Right lobe of liver (tissue), 6 donors: ENCODE measurements around the gene IFNG-AS1. TPM values are rescaled to one million over a fixed set of nuclear protein-coding genes. Genes with fewer than 3 reads are reported as not detected.

Source experiments
- ATAC-seq, 4 donors: fragments of 200-7000 bp; cut with Tn5 transposase; one replicate each; pipeline ENCODE4 v1.9.1; 2020; ENCODE audit warnings: mild to moderate bottlenecking in 4 of 4, moderate library complexity in 4 of 4
- DNase-seq, 3 donors: peaks; one replicate each; pipeline ENCODE4 v3.0.0-alpha.2; 2020
- H3K27ac ChIP-seq, 3 donors: fragments of 200-600 bp; one replicate each; pipeline ENCODE4 v1.8.0; 2022
- H3K27me3 ChIP-seq, 2 donors: fragments of 200-600 bp; one replicate each; pipeline ENCODE4 v1.8.0; 2022
- H3K36me3 ChIP-seq, 4 donors: fragments of 200-600 bp; sonication (generic) in 1 of 4; one replicate each; pipeline versions ENCODE4 v1.5.1 to v1.8.0; 2017 to 2022; ENCODE audit warnings: control low read depth in 1 of 4
- H3K4me1 ChIP-seq, 4 donors: fragments of 200-600 bp; sonication (generic) in 1 of 4; one replicate each; pipeline versions ENCODE4 v1.5.1 to v1.8.0; 2017 to 2022; ENCODE audit warnings: control low read depth in 1 of 4
- H3K4me3 ChIP-seq, 3 donors: fragments of 200-600 bp; one replicate each; pipeline ENCODE4 v1.8.0; 2022
- H3K9me3 ChIP-seq, 4 donors: fragments of 200-600 bp; sonication (generic) in 1 of 4; one replicate each; pipeline versions ENCODE4 v1.5.1 to v1.8.0; 2017 to 2022; ENCODE audit warnings: control low read depth in 1 of 4
- POLR2A ChIP-seq: fragments of 450-650 bp; IDR thresholded peaks from one replicate; pipeline ENCODE4 v1.6.1; 2017; ENCODE audit warnings: antibody characterized with exemption, mild to moderate bottlenecking
- WGBS: methylation state at CpG from one replicate; pipeline ENCODE4 v1.1.6; 2018; ENCODE audit warnings: low coverage, low lambda C conversion rate; ENCODE audit not compliant: insufficient coverage; ENCODE audit errors: missing lambda C conversion rate; 5-methylcytosine and 5-hydroxymethylcytosine counted together
- intact Hi-C, 2 donors: fragments of 100-400 bp; cut with DNase I; formaldehyde crosslinking; loops; one replicate each; pipeline versions ENCODE4 v1.11.2 to v1.14.1; 2022
- total RNA-seq, 6 experiments: library from RNA; depleted of rRNA in 2 of 6; stranded (reverse); fragments of >200 nt in 2 of 6; fragmentation: NEBNext Ultra II Directional in 3 of 6; extraction: Animal tissue kit (Norgen Biotek cat#: 25700) in 3 of 6; gene quantifications; one replicate each; pipeline versions ENCODE4 v1.1.0 to v1.2.4, GENCODE V29; 2016 to 2023
- TF ChIP-seq, protein P1 (sequence below), 4 donors: fragments of 200-600 bp in 3 of 4; fragments of 450-650 bp in 1 of 4; IDR thresholded peaks; one replicate each; pipeline versions ENCODE4 v1.5.1 to v1.8.0; 2016 to 2022; ENCODE audit warnings: antibody characterized with exemption in 4 of 4, mild to moderate bottlenecking in 2 of 4
- donor health status: DM: no; HTN: yes; CAD: no.
- donor health status: DM: no; HTN: no; CAD: no.
- donor health status: DM: no; HTN: no; CAD: no.
- donor health status: DM: no; HTN: yes; CAD: no.
- donor health status: DM: no; HTN: yes; CAD: no.

The IFNG-AS1 gene
- total RNA-seq, 6 experiments from 2014 or later, result 0.24 TPM; not detected in 5

DNA sequence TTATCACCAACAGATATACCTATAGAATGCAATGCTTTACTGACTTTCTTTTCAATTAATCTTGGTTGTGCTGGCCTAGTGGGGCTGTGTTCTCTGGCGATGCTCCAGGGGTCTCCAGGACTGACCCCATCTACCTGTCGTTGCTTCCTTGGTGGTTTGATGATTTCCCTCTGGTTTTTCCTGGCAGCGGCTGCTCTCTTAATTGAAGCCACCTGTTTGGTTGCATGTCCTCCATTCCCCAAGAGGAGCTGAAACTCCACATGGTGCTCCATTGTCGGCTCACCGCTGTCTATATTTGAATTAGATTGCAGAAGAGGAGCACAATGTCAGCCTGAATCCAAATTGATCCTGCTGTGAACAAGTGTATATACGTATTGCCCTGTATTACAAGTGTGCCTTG lies 7.1 kb upstream of the IFNG-AS1 start:
- intact Hi-C loops, result no loop called here
- ATAC-seq, result no peak
- no peaks in the 10 kb centered on the region for H3K4me1 ChIP-seq
- no peaks in the 10 kb centered on the region for H3K27me3 ChIP-seq
- DNase-seq, result no peak
- WGBS, result 62% methylated on average over 4 of the region's 6 CpGs
- H3K4me3 ChIP-seq, result no peak overlapping the region
- H3K36me3 ChIP-seq, result no peaks in the 10 kb centered on the region
- no peaks in the 10 kb centered on the region for H3K9me3 ChIP-seq
- H3K27ac ChIP-seq, result no peak overlapping the region
- no peak for TF ChIP-seq POLR2A
- TF ChIP-seq, protein P1, sequence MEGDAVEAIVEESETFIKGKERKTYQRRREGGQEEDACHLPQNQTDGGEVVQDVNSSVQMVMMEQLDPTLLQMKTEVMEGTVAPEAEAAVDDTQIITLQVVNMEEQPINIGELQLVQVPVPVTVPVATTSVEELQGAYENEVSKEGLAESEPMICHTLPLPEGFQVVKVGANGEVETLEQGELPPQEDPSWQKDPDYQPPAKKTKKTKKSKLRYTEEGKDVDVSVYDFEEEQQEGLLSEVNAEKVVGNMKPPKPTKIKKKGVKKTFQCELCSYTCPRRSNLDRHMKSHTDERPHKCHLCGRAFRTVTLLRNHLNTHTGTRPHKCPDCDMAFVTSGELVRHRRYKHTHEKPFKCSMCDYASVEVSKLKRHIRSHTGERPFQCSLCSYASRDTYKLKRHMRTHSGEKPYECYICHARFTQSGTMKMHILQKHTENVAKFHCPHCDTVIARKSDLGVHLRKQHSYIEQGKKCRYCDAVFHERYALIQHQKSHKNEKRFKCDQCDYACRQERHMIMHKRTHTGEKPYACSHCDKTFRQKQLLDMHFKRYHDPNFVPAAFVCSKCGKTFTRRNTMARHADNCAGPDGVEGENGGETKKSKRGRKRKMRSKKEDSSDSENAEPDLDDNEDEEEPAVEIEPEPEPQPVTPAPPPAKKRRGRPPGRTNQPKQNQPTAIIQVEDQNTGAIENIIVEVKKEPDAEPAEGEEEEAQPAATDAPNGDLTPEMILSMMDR (IDR thresholded peaks at IDR 0.05), result no peak

DNA sequence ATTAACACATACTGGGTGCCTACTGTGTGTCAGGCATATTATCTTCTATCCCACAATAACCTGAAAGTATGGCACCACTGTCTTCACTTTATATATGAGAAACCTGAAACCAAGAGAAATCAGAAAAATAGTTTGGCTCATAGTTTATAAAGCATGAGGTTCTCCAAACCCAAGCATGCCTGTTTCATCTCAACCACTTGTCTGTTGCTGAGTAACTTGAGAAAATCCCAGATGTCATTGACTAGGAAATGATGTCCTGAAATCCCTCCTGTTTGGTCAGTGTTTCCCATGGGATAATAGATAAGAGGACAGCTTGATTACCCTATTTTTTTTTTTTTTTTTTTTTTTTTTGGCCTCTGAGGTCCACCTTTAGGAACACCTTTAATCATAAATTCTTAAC lies 2.6 kb upstream of the IFNG-AS1 start:
- Histone ChIP-seq H3K4me3 (no peak overlapping the region), H3K4me1 (no peaks in the 10 kb centered on the region), H3K36me3 (no peaks in the 10 kb centered on the region), H3K9me3 (no peaks in the 10 kb centered on the region), H3K27ac (no peak overlapping the region), H3K27me3 (no peaks in the 10 kb centered on the region)
- ATAC-seq (no peak), DNase-seq (no peak)
- intact Hi-C loops, result no loop called here
- no peak for TF ChIP-seq POLR2A
- TF ChIP-seq, protein P1 (IDR thresholded peaks at IDR 0.05), result no peak

- DNase-seq, result no peak
- intact Hi-C loops, result no loop called here
- Histone ChIP-seq H3K4me3 (no peak overlapping the region), H3K9me3 (no peaks in the 10 kb centered on the region), H3K36me3 (no peaks in the 10 kb centered on the region), H3K27ac (no peak overlapping the region), H3K27me3 (no peaks in the 10 kb centered on the region), H3K4me1 (no peaks in the 10 kb centered on the region)
- no peak for ATAC-seq
- WGBS, result 44% methylated on average over 1 of the region's 1 CpG
- no peak for TF ChIP-seq POLR2A
- TF ChIP-seq, protein P1 (IDR thresholded peaks at IDR 0.05), result no peak
These were observed 636 bp upstream of the IFNG-AS1 start for GRCh38 chr12:67988601-67989021.

DNA sequence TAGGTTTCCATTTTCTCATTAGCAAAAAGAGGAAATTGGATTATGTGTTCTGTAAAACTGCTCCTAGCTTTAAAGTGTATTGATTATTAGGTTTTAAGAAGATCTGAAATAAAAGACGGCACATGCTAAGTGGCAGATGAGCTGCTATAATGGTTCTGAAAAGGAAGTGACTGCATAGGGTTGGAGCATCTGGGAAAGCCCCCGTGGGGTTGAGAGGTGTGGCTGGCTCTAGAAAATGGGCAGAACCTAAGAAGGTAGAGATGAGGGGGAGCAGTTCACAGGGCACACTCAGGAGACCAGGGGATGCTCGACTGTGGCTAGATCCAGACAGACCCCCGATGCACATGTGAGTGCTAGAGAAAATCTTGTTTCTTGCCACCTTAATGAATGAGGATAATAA lies 1.9 kb downstream of the IFNG-AS1 start:
- intact Hi-C loops, result no loop called here
- Histone ChIP-seq H3K27ac (no peak overlapping the region), H3K36me3 (no peaks in the 10 kb centered on the region), H3K4me1 (no peaks in the 10 kb centered on the region), H3K9me3 (no peaks in the 10 kb centered on the region), H3K27me3 (no peaks in the 10 kb centered on the region), H3K4me3 (no peak overlapping the region)
- DNase-seq (no peak), ATAC-seq (no peak)
- TF ChIP-seq, protein P1 (IDR thresholded peaks at IDR 0.05), result no peak
- no peak for TF ChIP-seq POLR2A
- WGBS, result 38% methylated on average over 2 of the region's 4 CpGs

DNA sequence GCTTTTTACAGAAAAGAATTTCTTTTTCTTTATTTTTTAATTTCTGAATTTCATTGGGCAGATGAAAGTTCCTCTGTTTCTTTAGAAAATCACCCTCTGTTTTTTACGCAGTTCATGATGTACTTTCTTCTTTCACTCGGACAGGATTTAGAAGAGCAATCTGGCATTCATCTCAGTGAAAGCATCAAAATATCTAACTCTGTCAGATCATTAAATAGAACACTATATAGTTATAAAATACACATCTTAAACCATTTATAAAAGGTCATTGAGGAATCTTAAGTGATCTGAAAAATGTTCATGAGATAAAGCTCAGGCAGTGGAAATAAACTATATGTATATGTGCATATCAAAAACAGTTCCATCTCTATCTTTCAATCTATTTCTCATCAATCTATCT lies 3.9 kb downstream of the IFNG-AS1 start:
- ATAC-seq (no peak), DNase-seq (no peak)
- Histone ChIP-seq H3K36me3 (no peaks in the 10 kb centered on the region), H3K27me3 (no peaks in the 10 kb centered on the region), H3K4me3 (no peak overlapping the region), H3K27ac (no peak overlapping the region), H3K4me1 (no peaks in the 10 kb centered on the region), H3K9me3 (no peaks in the 10 kb centered on the region)
- 63% methylated on average over 2 of the region's 2 CpGs for WGBS
- intact Hi-C loops, result no loop called here
- TF ChIP-seq, protein P1 (IDR thresholded peaks at IDR 0.05), result no peak
- TF ChIP-seq POLR2A, result no peak
